Islet of Langerhans (tissue), 1 donor: ENCODE results near the gene KANK3.
"Not testable (repeated sequence)": the region's sequence is repeated elsewhere in the genome, so short reads cannot be mapped to it uniquely, and the experiment has no call there.

Experiments used
- FAIRE-seq: peaks from one replicate; lab custom pipeline; 2011; peaks lifted over from hg19 to GRCh38; lab: Jason Lieb, UNC

KANK3 gene

GRCh38 chr19:8342684-8343482 lies at the start of gene KANK3:
KANK3 (minus strand) TSS chr19:8343262; CDS start chr19:8337828, 5,434 bp downstream.
- FAIRE-seq: no peak

GRCh38 chr19:8392017-8392591 lies 49.0 kb upstream of the KANK3 start:
- FAIRE-seq: peak; percentile 65

- no peak for FAIRE-seq
Measured at GRCh38 chr19:8391198-8392016, 48.3 kb upstream of the KANK3 start.

- FAIRE-seq: no peak
Measured at GRCh38 chr19:8390617-8390981, 47.5 kb upstream of the KANK3 start.

- FAIRE-seq: peak; percentile 97
Measured at GRCh38 chr19:8389891-8390616, 47.0 kb upstream of the KANK3 start, which contains the start of gene RAB11B. RAB11B (plus strand) TSS chr19:8390360; CDS start chr19:8390417, 57 bp downstream.

- no peak for FAIRE-seq
Measured at GRCh38 chr19:8388612-8388958, 45.5 kb upstream of the KANK3 start.

- peak; percentile 96 for FAIRE-seq
Measured at GRCh38 chr19:8387688-8388611, 44.9 kb upstream of the KANK3 start.

GRCh38 chr19:8386990-8387389 lies 43.9 kb upstream of the KANK3 start:
- no peak for FAIRE-seq

- FAIRE-seq: not testable (repeated sequence)
Measured at GRCh38 chr19:8386419-8386818, 43.4 kb upstream of the KANK3 start.

- not testable (repeated sequence) for FAIRE-seq
Measured at GRCh38 chr19:8385566-8385965, 42.5 kb upstream of the KANK3 start.

- FAIRE-seq: not testable (repeated sequence)
Measured at GRCh38 chr19:8385103-8385502, 42.0 kb upstream of the KANK3 start.

- FAIRE-seq: not testable (repeated sequence)
Measured at GRCh38 chr19:8384569-8384968, 41.5 kb upstream of the KANK3 start.

GRCh38 chr19:8379156-8379891 lies 36.3 kb upstream of the KANK3 start:
- FAIRE-seq: not testable (repeated sequence)

- FAIRE-seq: no peak
Measured at GRCh38 chr19:8377598-8377997, 34.5 kb upstream of the KANK3 start.

GRCh38 chr19:8376373-8376974 lies 33.4 kb upstream of the KANK3 start:
- FAIRE-seq: not testable (repeated sequence)

- not testable (repeated sequence) for FAIRE-seq
Measured at GRCh38 chr19:8375766-8376165, 32.7 kb upstream of the KANK3 start.

GRCh38 chr19:8373867-8374813 lies 31.1 kb upstream of the KANK3 start:
- FAIRE-seq: no peak

GRCh38 chr19:8371011-8371804 lies 28.1 kb upstream of the KANK3 start:
- FAIRE-seq: no peak
